GM23338 (cell line): ENCODE measurements around the gene GLRA2. TPM values are rescaled to one million over a fixed set of nuclear protein-coding genes. Genes with fewer than 3 reads are reported as not detected.

ENCODE experiments used
- ATAC-seq: fragments of 200-7000 bp; cut with Tn5 transposase; 3 replicates; pipeline ENCODE4 v1.9.1; 2020
- DNase-seq: peaks from one replicate; pipeline ENCODE4 v3.0.0-alpha.2; 2015; ENCODE audit warnings: low spot score
- H2AFZ ChIP-seq: fragments of 200-600 bp; sonication (generic); 2 replicates; pipeline ENCODE4 v1.8.0; 2016; ENCODE audit warnings: antibody characterized with exemption, mild to moderate bottlenecking, moderate library complexity
- H3F3A ChIP-seq: fragments of 200-600 bp; sonication (generic); replicated peaks from 2 replicates; pipeline ENCODE4 v1.8.0; 2017; ENCODE audit warnings: antibody characterized with exemption, mixed run types, low read depth
- H3K27ac ChIP-seq: fragments of 200-600 bp; sonication (generic); 2 replicates; pipeline ENCODE4 v1.6.1; 2016; ENCODE audit warnings: low read depth
- H3K27me3 ChIP-seq: fragments of 200-600 bp; sonication (generic); 2 replicates; pipeline ENCODE4 v1.8.0; 2016; ENCODE audit warnings: mild to moderate bottlenecking, mixed run types, moderate library complexity; ENCODE audit not compliant: insufficient read depth
- H3K36me3 ChIP-seq: fragments of 200-600 bp; sonication (generic); 2 replicates; pipeline ENCODE4 v1.8.0; 2016; ENCODE audit warnings: mild to moderate bottlenecking; ENCODE audit not compliant: insufficient read depth
- H3K4me1 ChIP-seq: fragments of 200-600 bp; sonication (generic); 2 replicates; pipeline ENCODE4 v1.8.0; 2016; ENCODE audit warnings: mild to moderate bottlenecking, moderate library complexity; ENCODE audit not compliant: insufficient read depth
- H3K4me2 ChIP-seq: fragments of 200-600 bp; sonication (generic); 2 replicates; pipeline ENCODE4 v1.7.1; 2017; ENCODE audit warnings: mixed run types
- H3K4me3 ChIP-seq: fragments of 200-600 bp; sonication (generic); 2 replicates; pipeline ENCODE4 v1.6.1; 2016; ENCODE audit warnings: mixed run types
- H3K79me2 ChIP-seq: fragments of 200-600 bp; sonication (generic); replicated peaks from 2 replicates; pipeline ENCODE4 v1.8.0; 2017; ENCODE audit warnings: mild to moderate bottlenecking; ENCODE audit not compliant: insufficient read depth
- H3K9me2 ChIP-seq: fragments of 200-600 bp; sonication (generic); 2 replicates; pipeline ENCODE4 v1.8.0; 2017; ENCODE audit not compliant: insufficient read depth
- H4K20me1 ChIP-seq: fragments of 200-600 bp; sonication (generic); replicated peaks from 2 replicates; pipeline ENCODE4 v1.8.0; 2017; ENCODE audit warnings: mild to moderate bottlenecking; ENCODE audit not compliant: insufficient read depth
- H3K27ac Mint-ChIP-seq: 2 replicates; pipeline ENCODE4 v1.8.0; 2020; ENCODE audit warnings: inconsistent platforms, mild to moderate bottlenecking, moderate library complexity, mixed read lengths
- H3K27me3 Mint-ChIP-seq: 3 replicates; pipeline ENCODE4 v1.8.0; 2022; ENCODE audit warnings: low read depth, mild to moderate bottlenecking, moderate library complexity, mixed read lengths, inconsistent platforms; ENCODE audit not compliant: insufficient read depth, poor library complexity
- H3K36me3 Mint-ChIP-seq: 3 replicates; pipeline ENCODE4 v1.8.0; 2021; ENCODE audit warnings: low read depth, mild to moderate bottlenecking, inconsistent platforms, moderate library complexity, mixed read lengths
- H3K4me1 Mint-ChIP-seq: 3 replicates; pipeline ENCODE4 v1.8.0; 2020; ENCODE audit warnings: mild to moderate bottlenecking, inconsistent platforms, mixed read lengths
- H3K4me3 Mint-ChIP-seq: 3 replicates; pipeline ENCODE4 v1.8.0; 2021; ENCODE audit warnings: moderate library complexity, mild to moderate bottlenecking, inconsistent platforms, mixed read lengths
- H3K9me3 Mint-ChIP-seq: 3 replicates; pipeline ENCODE4 v1.8.0; 2020; ENCODE audit warnings: moderate library complexity, mild to moderate bottlenecking, inconsistent platforms, mixed read lengths
- CREB1 ChIP-seq: fragments of 250-450 bp; sonication (Bioruptor Pico); IDR thresholded peaks from 2 replicates; pipeline ENCODE4 v1.5.0; 2020; ENCODE audit warnings: low read depth, mild to moderate bottlenecking, moderate library complexity
- CTCF ChIP-seq, 2 experiments: fragments of 200-600 bp in 1 of 2; sonication (generic) in 1 of 2; conservative IDR thresholded peaks; 2 replicates each; pipeline versions ENCODE4 v1.5.1 to v1.6.1; 2016 to 2017; ENCODE audit warnings: antibody characterized with exemption in 2 of 2, low read depth in 2 of 2, mild to moderate bottlenecking in 2 of 2, moderate library complexity in 1 of 2
- ETS1 ChIP-seq: IDR thresholded peaks from 2 replicates; pipeline ENCODE4 v1.6.1; 2016; ENCODE audit warnings: antibody characterized with exemption
- EZH2 ChIP-seq: fragments of 200-600 bp; sonication (generic); IDR thresholded peaks from one replicate; pipeline ENCODE4 v1.8.0; 2017; ENCODE audit warnings: antibody characterized with exemption, mild to moderate bottlenecking, low read depth; ENCODE audit not compliant: unreplicated experiment
- EZH2phosphoT487 ChIP-seq: fragments of 200-600 bp; sonication (generic); IDR thresholded peaks from one replicate; pipeline ENCODE4 v1.8.1; 2018; ENCODE audit warnings: antibody characterized with exemption; ENCODE audit not compliant: unreplicated experiment
- JUNB ChIP-seq: IDR thresholded peaks from one replicate; pipeline ENCODE4 v1.6.1; 2016; ENCODE audit warnings: antibody characterized with exemption; ENCODE audit not compliant: unreplicated experiment
- NANOG ChIP-seq: IDR thresholded peaks from 2 replicates; pipeline ENCODE4 v1.6.1; 2016; ENCODE audit warnings: antibody characterized with exemption, borderline replicate concordance
- POLR2AphosphoS5 ChIP-seq: IDR thresholded peaks from 2 replicates; pipeline ENCODE4 v1.6.1; 2016; ENCODE audit warnings: antibody characterized with exemption, low read depth
- REST ChIP-seq: IDR thresholded peaks from one replicate; pipeline ENCODE4 v1.6.1; 2018; ENCODE audit warnings: antibody characterized with exemption; ENCODE audit not compliant: unreplicated experiment
- STAT1 ChIP-seq: IDR thresholded peaks from one replicate; pipeline ENCODE4 v1.6.1; 2016; ENCODE audit warnings: antibody characterized with exemption; ENCODE audit not compliant: unreplicated experiment
- ZNF114 ChIP-seq: fragments of 250-450 bp; sonication (Bioruptor Pico); IDR thresholded peaks from 2 replicates; pipeline ENCODE4 v1.5.0; 2020; ENCODE audit warnings: mild to moderate bottlenecking, moderate library complexity
- ZNF331 ChIP-seq: fragments of 250-450 bp; sonication (Bioruptor Pico); IDR thresholded peaks from 2 replicates; pipeline ENCODE4 v1.5.0; 2020; ENCODE audit warnings: low read depth, mild to moderate bottlenecking, moderate library complexity
- ZNF462 ChIP-seq: fragments of 250-450 bp; sonication (Bioruptor Pico); IDR thresholded peaks from 2 replicates; pipeline ENCODE4 v1.5.0; 2020; ENCODE audit warnings: mild to moderate bottlenecking, moderate library complexity
- polyA plus RNA-seq: library from polyadenylated mRNA; unstranded; fragments of >200 nt; fragmentation: Nextera tagmentation; extraction: Ambion mirVana; gene quantifications from 2 replicates; pipeline ENCODE4 v1.2.1, GENCODE V29; 2016
- total RNA-seq: library from RNA; depleted of rRNA; stranded (reverse); fragments of >200 nt; shearing (Covaris generic); gene quantifications from 2 replicates; pipeline ENCODE4 v1.2.3, GENCODE V29; 2014

GLRA2 gene
- total and polyA plus RNA-seq, 2 experiments from 2014 or later, result not detected

GRCh38 chrX:14673764-14674163 is 144.4 kb downstream of the GLRA2 start:
- no peaks in the 10 kb centered on the region for H3K36me3 Mint-ChIP-seq
- no peak overlapping the region for H3K27ac Mint-ChIP-seq
- Histone ChIP-seq H3K27me3 (no peaks in the 10 kb centered on the region), H3K4me3 (no peak overlapping the region), H3K9me2 (no peaks in the 10 kb centered on the region), H3K4me2 (no peak overlapping the region), H3K4me1 (no peaks in the 10 kb centered on the region), H3K36me3 (no peaks in the 10 kb centered on the region), H3F3A (no peaks in the 10 kb centered on the region), H3K27ac (no peak overlapping the region), H2AFZ (no peak overlapping the region), H4K20me1 (no peaks in the 10 kb centered on the region), H3K79me2 (no peaks in the 10 kb centered on the region)
- ATAC-seq (no peak), DNase-seq (no peak)
- no peak overlapping the region for H3K4me3 Mint-ChIP-seq
- H3K9me3 Mint-ChIP-seq, result no peaks in the 10 kb centered on the region
- TF ChIP-seq EZH2phosphoT487, result no peak
- no peak for TF ChIP-seq ZNF114
- no peak for TF ChIP-seq ETS1
- no peak for TF ChIP-seq CTCF (conservative IDR thresholded peaks at IDR 0.05; ENCODE audit: low read depth in 2 of 2)
- TF ChIP-seq STAT1, result no peak
- TF ChIP-seq ZNF331, result no peak
- no peak for TF ChIP-seq REST
- no peak for TF ChIP-seq POLR2AphosphoS5
- TF ChIP-seq EZH2, result no peak
- TF ChIP-seq NANOG, result no peak
- no peak for TF ChIP-seq JUNB
- no peak for TF ChIP-seq CREB1
- TF ChIP-seq ZNF462 (CRISPR knock-in tag), result no peak
- peaks cover 3% of the 10 kb centered on the region for H3K27me3 Mint-ChIP-seq
- no peaks in the 10 kb centered on the region for H3K4me1 Mint-ChIP-seq
